ENCODE measurements around the gene TNFRSF14.

DNA sequence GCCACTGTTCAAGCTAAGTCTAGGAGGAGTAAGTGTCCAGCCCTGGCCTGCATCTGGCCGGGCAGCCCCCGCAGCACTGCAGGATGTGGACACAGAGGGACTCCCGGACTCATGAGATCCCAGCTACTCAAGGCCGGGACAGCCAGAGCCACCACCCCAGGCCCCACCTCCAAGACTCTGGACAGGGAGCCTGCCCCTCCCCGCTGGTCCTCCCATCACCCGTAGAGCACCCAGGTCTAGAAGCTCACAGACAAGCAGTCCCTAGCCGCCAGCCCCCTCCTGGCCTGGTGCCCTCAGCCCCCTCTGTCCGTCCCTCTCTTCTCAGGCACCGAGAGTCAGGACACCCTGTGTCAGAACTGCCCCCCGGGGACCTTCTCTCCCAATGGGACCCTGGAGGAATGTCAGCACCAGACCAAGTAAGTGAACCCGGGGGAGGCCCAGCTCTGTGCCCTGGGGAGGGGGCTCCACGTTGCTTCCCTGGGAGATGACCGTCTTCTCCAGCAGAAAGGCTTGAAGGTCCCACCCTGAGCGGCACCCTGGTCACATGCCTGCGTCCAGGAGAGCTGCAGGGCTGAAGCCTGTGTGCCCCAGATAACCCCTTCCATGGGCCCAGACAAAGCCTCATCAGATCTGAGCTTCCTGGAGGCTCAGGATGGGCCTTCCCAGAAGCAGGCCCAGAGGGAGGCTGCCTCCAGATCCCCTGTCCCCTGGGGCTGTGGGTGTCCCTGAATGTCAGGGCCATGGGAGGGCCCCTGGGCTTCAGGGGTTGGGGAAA lies 4.3 kb downstream of the TNFRSF14 start:
- TF ChIP-seq, protein P1, sequence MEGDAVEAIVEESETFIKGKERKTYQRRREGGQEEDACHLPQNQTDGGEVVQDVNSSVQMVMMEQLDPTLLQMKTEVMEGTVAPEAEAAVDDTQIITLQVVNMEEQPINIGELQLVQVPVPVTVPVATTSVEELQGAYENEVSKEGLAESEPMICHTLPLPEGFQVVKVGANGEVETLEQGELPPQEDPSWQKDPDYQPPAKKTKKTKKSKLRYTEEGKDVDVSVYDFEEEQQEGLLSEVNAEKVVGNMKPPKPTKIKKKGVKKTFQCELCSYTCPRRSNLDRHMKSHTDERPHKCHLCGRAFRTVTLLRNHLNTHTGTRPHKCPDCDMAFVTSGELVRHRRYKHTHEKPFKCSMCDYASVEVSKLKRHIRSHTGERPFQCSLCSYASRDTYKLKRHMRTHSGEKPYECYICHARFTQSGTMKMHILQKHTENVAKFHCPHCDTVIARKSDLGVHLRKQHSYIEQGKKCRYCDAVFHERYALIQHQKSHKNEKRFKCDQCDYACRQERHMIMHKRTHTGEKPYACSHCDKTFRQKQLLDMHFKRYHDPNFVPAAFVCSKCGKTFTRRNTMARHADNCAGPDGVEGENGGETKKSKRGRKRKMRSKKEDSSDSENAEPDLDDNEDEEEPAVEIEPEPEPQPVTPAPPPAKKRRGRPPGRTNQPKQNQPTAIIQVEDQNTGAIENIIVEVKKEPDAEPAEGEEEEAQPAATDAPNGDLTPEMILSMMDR (IDR thresholded peaks at IDR 0.05; ENCODE audit: insufficient read depth, low read length): no peak
- TF ChIP-seq POLR2AphosphoS5 (IDR thresholded peaks at IDR 0.05; ENCODE audit: low read depth) (no peak), REST (IDR thresholded peaks at IDR 0.05; ENCODE audit: insufficient replicate concordance, low read depth) (no peak), SPI1 (IDR thresholded peaks at IDR 0.05; ENCODE audit: borderline replicate concordance, low read depth) (no peak), GABPA (IDR thresholded peaks at IDR 0.05; ENCODE audit: low read depth) (no peak)

All from HL-60 (cell line).